SH-SY5Y (cell line): Measurements from ENCODE around the gene SLC25A41.

ENCODE experiments used
- GATA2 ChIP-seq: IDR thresholded peaks from 2 replicates; pipeline ENCODE4 v1.6.1; 2011; ENCODE audit warnings: mild to moderate bottlenecking, low read depth, low read length
- GATA3 ChIP-seq: IDR thresholded peaks from 2 replicates; pipeline ENCODE4 v1.6.1; 2011; ENCODE audit warnings: low read depth, mild to moderate bottlenecking, low read length, moderate library complexity

The SLC25A41 gene

GRCh38 chr19:6452223-6452614 lies 18.7 kb upstream of the SLC25A41 start:
- no peak for TF ChIP-seq GATA2
- no peak for TF ChIP-seq GATA3

- TF ChIP-seq GATA2 (no peak), GATA3 (no peak)
These were observed 18.1 kb upstream of the SLC25A41 start for GRCh38 chr19:6451583-6452222.

GRCh38 chr19:6450166-6450565 lies 16.6 kb upstream of the SLC25A41 start:
- TF ChIP-seq GATA2: no peak
- no peak for TF ChIP-seq GATA3

GRCh38 chr19:6448045-6448444 lies 14.5 kb upstream of the SLC25A41 start:
- TF ChIP-seq GATA2 (no peak), GATA3 (no peak)

GRCh38 chr19:6446452-6446851 lies 12.9 kb upstream of the SLC25A41 start:
- TF ChIP-seq GATA2 (no peak), GATA3 (no peak)

GRCh38 chr19:6443986-6444385 lies 10.4 kb upstream of the SLC25A41 start:
- TF ChIP-seq GATA3 (no peak), GATA2 (no peak)

- TF ChIP-seq GATA3 (no peak), GATA2 (no peak)
These were observed 8.6 kb upstream of the SLC25A41 start for GRCh38 chr19:6442087-6442688.

- TF ChIP-seq GATA2 (no peak), GATA3 (no peak)
These were observed 7.3 kb upstream of the SLC25A41 start for GRCh38 chr19:6440905-6441304.

- TF ChIP-seq GATA2: no peak
- no peak for TF ChIP-seq GATA3
These were observed 6.2 kb upstream of the SLC25A41 start for GRCh38 chr19:6439743-6440142.

GRCh38 chr19:6433165-6433564 lies 398 bp downstream of the SLC25A41 start:
- TF ChIP-seq GATA3 (no peak), GATA2 (no peak)

- TF ChIP-seq GATA2 (no peak), GATA3 (no peak)
These were observed 1.7 kb downstream of the SLC25A41 start for GRCh38 chr19:6431891-6432290.

- no peak for TF ChIP-seq GATA2
- no peak for TF ChIP-seq GATA3
These were observed 3.9 kb downstream of the SLC25A41 start for GRCh38 chr19:6429419-6430221.

GRCh38 chr19:6427131-6427530 lies 6.4 kb downstream of the SLC25A41 start:
- TF ChIP-seq GATA3: no peak
- TF ChIP-seq GATA2: no peak

- TF ChIP-seq GATA2: no peak
- no peak for TF ChIP-seq GATA3
These were observed 7.6 kb downstream of the SLC25A41 start for GRCh38 chr19:6425732-6426620.
